ENCODE measurements around the gene TRAF3IP1. TPM values are rescaled to one million over a fixed set of nuclear protein-coding genes. Genes with fewer than 3 reads are reported as not detected.

Gene TRAF3IP1
- polyA plus RNA-seq, 1 donor from 2014 or later, result 12.5 TPM

- Histone ChIP-seq H4K20me1 (ENCODE audit: insufficient read depth) (no peaks in the 10 kb centered on the region), H3K9me2 (ENCODE audit: insufficient read depth, low read length) (no peaks in the 10 kb centered on the region), H3K9ac (ENCODE audit: low read length) (no peak overlapping the region), H3K79me2 (replicated peaks; ENCODE audit: insufficient read depth, low read length) (no peaks in the 10 kb centered on the region), H3K27ac (ENCODE audit: low read length) (no peak overlapping the region), H3K36me3 (ENCODE audit: insufficient read depth, low read length) (no peaks in the 10 kb centered on the region), H3K4me2 (ENCODE audit: low read length) (no peak overlapping the region), H3K9me3 (ENCODE audit: low read length) (no peaks in the 10 kb centered on the region), H3K4me3 (ENCODE audit: low read length) (no peak overlapping the region), H2AFZ (ENCODE audit: low read depth, low read length) (no peak overlapping the region), H3K27me3 (ENCODE audit: insufficient read depth, low read depth, low read length) (no peaks in the 10 kb centered on the region), H3F3A (ENCODE audit: insufficient read depth, low read length, poor library complexity, severe bottlenecking) (no peaks in the 10 kb centered on the region)
- TF ChIP-seq REST (IDR thresholded peaks at IDR 0.05; ENCODE audit: borderline replicate concordance) (no peak), EZH2 (IDR thresholded peaks at IDR 0.05; ENCODE audit: borderline replicate concordance, insufficient read depth, low read length, poor library complexity, severe bottlenecking) (no peak), CTCF (IDR thresholded peaks at IDR 0.05; ENCODE audit: poor library complexity, severe bottlenecking) (no peak), EP300 (conservative IDR thresholded peaks at IDR 0.05; ENCODE audit: poor library complexity, severe bottlenecking) (no peak), SMC3 (conservative IDR thresholded peaks at IDR 0.05; ENCODE audit: poor library complexity) (no peak), POLR2AphosphoS5 (IDR thresholded peaks at IDR 0.05) (no peak), MXI1 (conservative IDR thresholded peaks at IDR 0.05; ENCODE audit: poor library complexity, severe bottlenecking) (no peak), RAD21 (conservative IDR thresholded peaks at IDR 0.05) (no peak), TAF1 (IDR thresholded peaks at IDR 0.05; ENCODE audit: low read depth) (no peak)
These were observed 98.8 kb downstream of the TRAF3IP1 start for GRCh38 chr2:238418999-238419546.

- Histone ChIP-seq H3K36me3 (ENCODE audit: insufficient read depth, low read length) (no peaks in the 10 kb centered on the region), H3F3A (ENCODE audit: insufficient read depth, low read length, poor library complexity, severe bottlenecking) (no peaks in the 10 kb centered on the region), H3K79me2 (replicated peaks; ENCODE audit: insufficient read depth, low read length) (no peaks in the 10 kb centered on the region), H4K20me1 (ENCODE audit: insufficient read depth) (no peaks in the 10 kb centered on the region), H3K27ac (ENCODE audit: low read length) (no peak overlapping the region), H3K9ac (ENCODE audit: low read length) (no peak overlapping the region), H3K9me2 (ENCODE audit: insufficient read depth, low read length) (no peaks in the 10 kb centered on the region), H3K4me2 (ENCODE audit: low read length) (no peak overlapping the region), H3K27me3 (ENCODE audit: insufficient read depth, low read depth, low read length) (no peaks in the 10 kb centered on the region), H3K4me3 (ENCODE audit: low read length) (no peak overlapping the region), H2AFZ (ENCODE audit: low read depth, low read length) (no peak overlapping the region), H3K9me3 (ENCODE audit: low read length) (no peaks in the 10 kb centered on the region)
- TF ChIP-seq RAD21 (conservative IDR thresholded peaks at IDR 0.05) (no peak), MXI1 (conservative IDR thresholded peaks at IDR 0.05; ENCODE audit: poor library complexity, severe bottlenecking) (no peak), REST (IDR thresholded peaks at IDR 0.05; ENCODE audit: borderline replicate concordance) (no peak), SMC3 (conservative IDR thresholded peaks at IDR 0.05; ENCODE audit: poor library complexity) (no peak), EP300 (conservative IDR thresholded peaks at IDR 0.05; ENCODE audit: poor library complexity, severe bottlenecking) (no peak), POLR2AphosphoS5 (IDR thresholded peaks at IDR 0.05) (no peak), EZH2 (IDR thresholded peaks at IDR 0.05; ENCODE audit: borderline replicate concordance, insufficient read depth, low read length, poor library complexity, severe bottlenecking) (no peak), CTCF (IDR thresholded peaks at IDR 0.05; ENCODE audit: poor library complexity, severe bottlenecking) (no peak), TAF1 (IDR thresholded peaks at IDR 0.05; ENCODE audit: low read depth) (no peak)
These were observed 100.1 kb downstream of the TRAF3IP1 start for GRCh38 chr2:238420442-238420841.

Measured in neural cell (in vitro differentiated cells).